ENCODE results near the gene RSPO3.

DNA sequence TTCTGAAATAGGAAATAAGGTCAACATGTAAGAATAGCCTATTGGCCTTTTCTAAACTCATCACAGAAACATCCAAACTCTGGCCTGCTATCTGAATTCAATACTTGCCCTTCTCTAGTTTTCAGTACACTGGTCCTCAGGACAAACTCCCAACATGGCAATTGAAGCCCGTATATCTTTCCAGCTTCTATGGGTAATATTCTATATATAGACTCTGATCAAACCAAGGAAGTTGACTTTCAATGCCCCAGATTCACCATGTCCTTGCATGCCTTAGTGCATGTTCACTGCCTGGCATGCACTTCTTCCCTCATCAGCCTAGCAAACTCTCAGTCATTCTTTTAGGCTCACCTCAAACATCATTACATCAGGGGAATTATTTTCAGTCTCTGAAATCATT lies 73.2 kb downstream of the RSPO3 start:
- TF ChIP-seq, protein P1, sequence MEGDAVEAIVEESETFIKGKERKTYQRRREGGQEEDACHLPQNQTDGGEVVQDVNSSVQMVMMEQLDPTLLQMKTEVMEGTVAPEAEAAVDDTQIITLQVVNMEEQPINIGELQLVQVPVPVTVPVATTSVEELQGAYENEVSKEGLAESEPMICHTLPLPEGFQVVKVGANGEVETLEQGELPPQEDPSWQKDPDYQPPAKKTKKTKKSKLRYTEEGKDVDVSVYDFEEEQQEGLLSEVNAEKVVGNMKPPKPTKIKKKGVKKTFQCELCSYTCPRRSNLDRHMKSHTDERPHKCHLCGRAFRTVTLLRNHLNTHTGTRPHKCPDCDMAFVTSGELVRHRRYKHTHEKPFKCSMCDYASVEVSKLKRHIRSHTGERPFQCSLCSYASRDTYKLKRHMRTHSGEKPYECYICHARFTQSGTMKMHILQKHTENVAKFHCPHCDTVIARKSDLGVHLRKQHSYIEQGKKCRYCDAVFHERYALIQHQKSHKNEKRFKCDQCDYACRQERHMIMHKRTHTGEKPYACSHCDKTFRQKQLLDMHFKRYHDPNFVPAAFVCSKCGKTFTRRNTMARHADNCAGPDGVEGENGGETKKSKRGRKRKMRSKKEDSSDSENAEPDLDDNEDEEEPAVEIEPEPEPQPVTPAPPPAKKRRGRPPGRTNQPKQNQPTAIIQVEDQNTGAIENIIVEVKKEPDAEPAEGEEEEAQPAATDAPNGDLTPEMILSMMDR (IDR thresholded peaks at IDR 0.05): no peak
- TF ChIP-seq POLR2A (IDR thresholded peaks at IDR 0.05): no peak

Measured in thyroid gland (tissue), 4 donors.